Activated gamma-delta T cell treated with Interleukin-2 at 50 U/mL for 16 hours (primary cell): Measurements from ENCODE around the gene SH3BP2.

Experiments
- DNase-seq: peaks from one replicate; pipeline ENCODE4 v3.0.0-alpha.2; 2020

SH3BP2 gene

GRCh38 chr4:2822461-2823300 is 29.8 kb downstream of the SH3BP2 start:
- no peak for DNase-seq

- no peak for DNase-seq
Observed at GRCh38 chr4:2823301-2823670, 30.4 kb downstream of the SH3BP2 start.

- no peak for DNase-seq
Observed at GRCh38 chr4:2823671-2824328, 30.9 kb downstream of the SH3BP2 start.

GRCh38 chr4:2824329-2824835 is 31.5 kb downstream of the SH3BP2 start:
- no peak for DNase-seq

GRCh38 chr4:2824836-2825381 is 32.0 kb downstream of the SH3BP2 start:
- no peak for DNase-seq

- DNase-seq, result no peak
Observed at GRCh38 chr4:2825740-2826139, 32.9 kb downstream of the SH3BP2 start.

GRCh38 chr4:2827071-2827873 is 34.4 kb downstream of the SH3BP2 start:
- DNase-seq, result no peak

- no peak for DNase-seq
Observed at GRCh38 chr4:2827874-2828751, 35.2 kb downstream of the SH3BP2 start.

- no peak for DNase-seq
Observed at GRCh38 chr4:2828758-2829181, 35.9 kb downstream of the SH3BP2 start.

GRCh38 chr4:2829321-2829932 is 36.5 kb downstream of the SH3BP2 start:
- DNase-seq, result no peak

- no peak for DNase-seq
Observed at GRCh38 chr4:2829933-2830451, 37.1 kb downstream of the SH3BP2 start.

- peak; percentile 1 for DNase-seq
Observed at GRCh38 chr4:2830632-2831610, 38.0 kb downstream of the SH3BP2 start.

GRCh38 chr4:2831611-2832308 is 38.9 kb downstream of the SH3BP2 start:
- DNase-seq, result peak; percentile 2

GRCh38 chr4:2832309-2832980 is 39.6 kb downstream of the SH3BP2 start:
- DNase-seq, result peak; percentile 3

GRCh38 chr4:2832981-2833670 is 40.2 kb downstream of the SH3BP2 start:
- DNase-seq, result peak; percentile 1

GRCh38 chr4:2833671-2834000 is 40.8 kb downstream of the SH3BP2 start:
- DNase-seq, result no peak

GRCh38 chr4:2834001-2834921 is 41.4 kb downstream of the SH3BP2 start:
- DNase-seq, result no peak
